GM18873 (cell line): ENCODE measurements around the gene ADGRG4.
"Not testable (repeated sequence)": the region's sequence is repeated elsewhere in the genome, so short reads cannot be mapped to it uniquely, and the experiment has no call there.

Experiments
- ATAC-seq: cut with Tn5 transposase; IDR thresholded peaks from one replicate; pipeline ENCODE4 v1.9.1; 2021; ENCODE audit warnings: mild to moderate bottlenecking, moderate library complexity, moderate number of reproducible peaks; ENCODE audit not compliant: unreplicated experiment, low FRiP score

Gene ADGRG4

GRCh38 chrX:136380010-136380769, 79.4 kb downstream of the ADGRG4 start:
- ATAC-seq: no peak

- ATAC-seq: no peak
These were observed 85.4 kb downstream of the ADGRG4 start for GRCh38 chrX:136386173-136386572.

- ATAC-seq: no peak
These were observed 86.1 kb downstream of the ADGRG4 start for GRCh38 chrX:136386826-136387225.

- no peak for ATAC-seq
These were observed 87.3 kb downstream of the ADGRG4 start for GRCh38 chrX:136387951-136388502.

GRCh38 chrX:136390921-136391320, 90.2 kb downstream of the ADGRG4 start:
- no peak for ATAC-seq

GRCh38 chrX:136395271-136395670, 94.5 kb downstream of the ADGRG4 start:
- no peak for ATAC-seq

GRCh38 chrX:136397001-136397400, 96.2 kb downstream of the ADGRG4 start:
- no peak for ATAC-seq

GRCh38 chrX:136405126-136405525, 104.4 kb downstream of the ADGRG4 start:
- ATAC-seq: no peak

- ATAC-seq: no peak
These were observed 117.0 kb downstream of the ADGRG4 start for GRCh38 chrX:136417806-136418205.

- no peak for ATAC-seq
These were observed 120.6 kb downstream of the ADGRG4 start for GRCh38 chrX:136421338-136421737.

- no peak for ATAC-seq
These were observed 123.0 kb downstream of the ADGRG4 start for GRCh38 chrX:136423724-136424123.

- ATAC-seq: no peak
These were observed 125.2 kb downstream of the ADGRG4 start for GRCh38 chrX:136425996-136426395.

GRCh38 chrX:136431625-136432024, 130.9 kb downstream of the ADGRG4 start:
- ATAC-seq: no peak

- ATAC-seq: no peak
These were observed 137.0 kb downstream of the ADGRG4 start for GRCh38 chrX:136437774-136438173.

- no peak for ATAC-seq
These were observed 137.4 kb downstream of the ADGRG4 start for GRCh38 chrX:136438192-136438591.

GRCh38 chrX:136445674-136446073, 144.9 kb downstream of the ADGRG4 start:
- not testable (repeated sequence) for ATAC-seq

- no peak for ATAC-seq
These were observed 145.4 kb downstream of the ADGRG4 start for GRCh38 chrX:136446208-136446607.

GRCh38 chrX:136447308-136447707, 146.5 kb downstream of the ADGRG4 start:
- ATAC-seq: no peak

GRCh38 chrX:136447968-136448367, 147.2 kb downstream of the ADGRG4 start:
- no peak for ATAC-seq

- ATAC-seq: no peak
These were observed 149.5 kb downstream of the ADGRG4 start for GRCh38 chrX:136450050-136450830.

GRCh38 chrX:136452614-136453013, 151.9 kb downstream of the ADGRG4 start:
- ATAC-seq: no peak
